ENCODE results near the gene GADD45A. TPM values are rescaled to one million over a fixed set of nuclear protein-coding genes. Genes with fewer than 3 reads are reported as not detected.

The GADD45A gene
- total and polyA plus RNA-seq, 9 of the 15 experiments (the other 6 are each of a cell fraction or from before 2014, with no cell fraction given) = 21.3 to 156 (median 62.1) TPM

DNA sequence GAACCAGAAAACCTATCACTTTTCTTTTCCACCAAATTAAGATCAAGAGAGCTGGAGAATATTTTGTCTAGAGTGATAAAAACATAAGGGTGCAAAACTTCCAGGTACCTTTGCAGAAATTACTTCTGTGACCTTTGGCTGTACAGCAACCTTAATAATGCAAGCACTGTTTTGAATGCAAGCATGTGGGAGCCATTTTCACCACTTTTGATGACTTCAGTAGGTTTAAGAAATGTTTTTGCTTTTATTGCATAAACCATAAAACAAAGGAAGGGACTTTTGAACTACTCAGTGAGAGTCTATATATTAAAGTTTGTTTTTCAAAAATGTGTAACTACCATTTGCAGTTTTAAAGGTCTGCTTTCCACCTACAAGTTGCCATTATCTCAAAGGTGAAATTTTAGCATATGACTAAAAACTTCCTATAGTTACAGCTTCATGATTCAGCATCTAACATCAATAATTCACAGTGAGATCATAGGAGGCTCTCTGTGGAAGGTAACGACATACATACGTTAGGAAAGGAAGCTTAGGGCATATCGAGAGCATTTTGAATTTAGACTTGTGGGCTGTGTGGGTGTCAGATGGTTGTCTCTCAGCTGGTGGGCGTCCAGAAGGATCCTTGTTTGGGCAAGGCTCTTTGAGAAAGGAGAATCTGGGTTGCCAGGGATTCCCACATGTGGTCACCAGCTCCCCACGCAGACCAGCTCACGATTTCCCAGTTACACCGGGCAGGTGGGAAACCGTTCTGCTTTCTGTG lies 1.1 kb upstream of the GADD45A start (continued):
- TF ChIP-seq, protein P1, sequence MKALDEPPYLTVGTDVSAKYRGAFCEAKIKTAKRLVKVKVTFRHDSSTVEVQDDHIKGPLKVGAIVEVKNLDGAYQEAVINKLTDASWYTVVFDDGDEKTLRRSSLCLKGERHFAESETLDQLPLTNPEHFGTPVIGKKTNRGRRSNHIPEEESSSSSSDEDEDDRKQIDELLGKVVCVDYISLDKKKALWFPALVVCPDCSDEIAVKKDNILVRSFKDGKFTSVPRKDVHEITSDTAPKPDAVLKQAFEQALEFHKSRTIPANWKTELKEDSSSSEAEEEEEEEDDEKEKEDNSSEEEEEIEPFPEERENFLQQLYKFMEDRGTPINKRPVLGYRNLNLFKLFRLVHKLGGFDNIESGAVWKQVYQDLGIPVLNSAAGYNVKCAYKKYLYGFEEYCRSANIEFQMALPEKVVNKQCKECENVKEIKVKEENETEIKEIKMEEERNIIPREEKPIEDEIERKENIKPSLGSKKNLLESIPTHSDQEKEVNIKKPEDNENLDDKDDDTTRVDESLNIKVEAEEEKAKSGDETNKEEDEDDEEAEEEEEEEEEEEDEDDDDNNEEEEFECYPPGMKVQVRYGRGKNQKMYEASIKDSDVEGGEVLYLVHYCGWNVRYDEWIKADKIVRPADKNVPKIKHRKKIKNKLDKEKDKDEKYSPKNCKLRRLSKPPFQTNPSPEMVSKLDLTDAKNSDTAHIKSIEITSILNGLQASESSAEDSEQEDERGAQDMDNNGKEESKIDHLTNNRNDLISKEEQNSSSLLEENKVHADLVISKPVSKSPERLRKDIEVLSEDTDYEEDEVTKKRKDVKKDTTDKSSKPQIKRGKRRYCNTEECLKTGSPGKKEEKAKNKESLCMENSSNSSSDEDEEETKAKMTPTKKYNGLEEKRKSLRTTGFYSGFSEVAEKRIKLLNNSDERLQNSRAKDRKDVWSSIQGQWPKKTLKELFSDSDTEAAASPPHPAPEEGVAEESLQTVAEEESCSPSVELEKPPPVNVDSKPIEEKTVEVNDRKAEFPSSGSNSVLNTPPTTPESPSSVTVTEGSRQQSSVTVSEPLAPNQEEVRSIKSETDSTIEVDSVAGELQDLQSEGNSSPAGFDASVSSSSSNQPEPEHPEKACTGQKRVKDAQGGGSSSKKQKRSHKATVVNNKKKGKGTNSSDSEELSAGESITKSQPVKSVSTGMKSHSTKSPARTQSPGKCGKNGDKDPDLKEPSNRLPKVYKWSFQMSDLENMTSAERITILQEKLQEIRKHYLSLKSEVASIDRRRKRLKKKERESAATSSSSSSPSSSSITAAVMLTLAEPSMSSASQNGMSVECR (CRISPR knock-in tag; IDR thresholded peaks at IDR 0.05) = no peak
- TF ChIP-seq MEF2D (tag; conservative IDR thresholded peaks at IDR 0.05; ENCODE audit: low read depth) = no peak
- no peak for TF ChIP-seq PHTF2 (CRISPR knock-in tag; IDR thresholded peaks at IDR 0.05)
- peak; percentile 39 for TF ChIP-seq ARID1B (IDR thresholded peaks at IDR 0.05)
- TF ChIP-seq MTF1 (CRISPR knock-in tag; IDR thresholded peaks at IDR 0.05; ENCODE audit: borderline replicate concordance) = no peak
- TF ChIP-seq, protein P2, sequence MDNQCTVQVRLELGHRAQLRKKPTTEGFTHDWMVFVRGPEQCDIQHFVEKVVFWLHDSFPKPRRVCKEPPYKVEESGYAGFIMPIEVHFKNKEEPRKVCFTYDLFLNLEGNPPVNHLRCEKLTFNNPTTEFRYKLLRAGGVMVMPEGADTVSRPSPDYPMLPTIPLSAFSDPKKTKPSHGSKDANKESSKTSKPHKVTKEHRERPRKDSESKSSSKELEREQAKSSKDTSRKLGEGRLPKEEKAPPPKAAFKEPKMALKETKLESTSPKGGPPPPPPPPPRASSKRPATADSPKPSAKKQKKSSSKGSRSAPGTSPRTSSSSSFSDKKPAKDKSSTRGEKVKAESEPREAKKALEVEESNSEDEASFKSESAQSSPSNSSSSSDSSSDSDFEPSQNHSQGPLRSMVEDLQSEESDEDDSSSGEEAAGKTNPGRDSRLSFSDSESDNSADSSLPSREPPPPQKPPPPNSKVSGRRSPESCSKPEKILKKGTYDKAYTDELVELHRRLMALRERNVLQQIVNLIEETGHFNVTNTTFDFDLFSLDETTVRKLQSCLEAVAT (IDR thresholded peaks at IDR 0.05) = 0 out of 4 replicates have a peak, but pooled peaks of 1 of the 2 experiments have one; percentile 8
- TF ChIP-seq TEAD1 (CRISPR knock-in tag; IDR thresholded peaks at IDR 0.05) = no peak
- TF ChIP-seq, protein P3, sequence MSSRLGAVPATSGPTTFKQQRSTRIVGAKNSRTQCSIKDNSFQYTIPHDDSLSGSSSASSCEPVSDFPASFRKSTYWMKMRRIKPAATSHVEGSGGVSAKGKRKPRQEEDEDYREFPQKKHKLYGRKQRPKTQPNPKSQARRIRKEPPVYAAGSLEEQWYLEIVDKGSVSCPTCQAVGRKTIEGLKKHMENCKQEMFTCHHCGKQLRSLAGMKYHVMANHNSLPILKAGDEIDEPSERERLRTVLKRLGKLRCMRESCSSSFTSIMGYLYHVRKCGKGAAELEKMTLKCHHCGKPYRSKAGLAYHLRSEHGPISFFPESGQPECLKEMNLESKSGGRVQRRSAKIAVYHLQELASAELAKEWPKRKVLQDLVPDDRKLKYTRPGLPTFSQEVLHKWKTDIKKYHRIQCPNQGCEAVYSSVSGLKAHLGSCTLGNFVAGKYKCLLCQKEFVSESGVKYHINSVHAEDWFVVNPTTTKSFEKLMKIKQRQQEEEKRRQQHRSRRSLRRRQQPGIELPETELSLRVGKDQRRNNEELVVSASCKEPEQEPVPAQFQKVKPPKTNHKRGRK (tag; IDR thresholded peaks at IDR 0.05) = no peak
- TF ChIP-seq ZFX (CRISPR knock-in tag; IDR thresholded peaks at IDR 0.05) = no peak
- TF ChIP-seq NCOA2 (IDR thresholded peaks at IDR 0.05; ENCODE audit: partially characterized antibody in 2 of 2) = no peak
- TF ChIP-seq ZNF589 (CRISPR knock-in tag; IDR thresholded peaks at IDR 0.05; ENCODE audit: low read depth) = no peak
- TF ChIP-seq JUND (IDR thresholded peaks at IDR 0.05; ENCODE audit: borderline replicate concordance, low read depth, low read length) = peak; percentile 67; the same call in 1 of the 2 replicates
- TF ChIP-seq JUND (tag; IDR thresholded peaks at IDR 0.05; ENCODE audit: borderline replicate concordance, low read depth, low read length) = no peak; the same call in 2 of the 3 replicates
- TF ChIP-seq ESRRA (IDR thresholded peaks at IDR 0.05; ENCODE audit: borderline replicate concordance, low read depth) = no peak
- TF ChIP-seq RAD21 (CRISPR knock-in tag; conservative IDR thresholded peaks at IDR 0.05 in 1 of 2, IDR thresholded peaks at IDR 0.05 in 1 of 2) = 0 out of 4 replicates have a peak, but pooled peaks of 1 of the 2 experiments have one; percentile 6
- TF ChIP-seq NFATC3 (IDR thresholded peaks at IDR 0.05) = peak; percentile 73; the same call in 1 of the 2 replicates
- TF ChIP-seq EHMT2 (IDR thresholded peaks at IDR 0.05) = no peak
- peak; percentile 77 for TF ChIP-seq C11orf30 (IDR thresholded peaks at IDR 0.05; ENCODE audit: low read depth)
- TF ChIP-seq, protein P4, sequence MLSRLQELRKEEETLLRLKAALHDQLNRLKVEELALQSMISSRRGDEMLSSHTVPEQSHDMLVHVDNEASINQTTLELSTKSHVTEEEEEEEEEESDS (CRISPR knock-in tag; IDR thresholded peaks at IDR 0.05) = no peak
